ENCODE results near the gene CDH23. TPM values are rescaled to one million over a fixed set of nuclear protein-coding genes. Genes with fewer than 3 reads are reported as not detected.
A peak's percentile ranks its signal among the peaks of the same experiment; 100 is the strongest.

CDH23 gene
- total RNA-seq, 3 donors from 2014 or later, result 1.8 to 3.6 (median 3.0) TPM

- intact Hi-C loops (cut with DNase I, micrococcal nuclease), result no loop called here
- no peak for TF ChIP-seq CTCF (IDR thresholded peaks at IDR 0.05)
- Histone ChIP-seq H3K4me1 (ENCODE audit: low read depth) (no peaks in the 10 kb centered on the region), H3K4me3 (no peak overlapping the region), H3K9me3 (no peaks in the 10 kb centered on the region), H3K36me3 (ENCODE audit: low read depth) (peaks cover 22% of the 10 kb centered on the region)
- ATAC-seq (no peak), DNase-seq (no peak)
These were observed 427.6 kb downstream of the CDH23 start for GRCh38 chr10:71824333-71824732.

- intact Hi-C loops (cut with DNase I, micrococcal nuclease), result no loop called here
- Histone ChIP-seq H3K36me3 (ENCODE audit: low read depth) (peaks cover 15% of the 10 kb centered on the region), H3K4me3 (no peak overlapping the region), H3K9me3 (no peaks in the 10 kb centered on the region), H3K4me1 (ENCODE audit: low read depth) (no peaks in the 10 kb centered on the region)
- DNase-seq, result no peak
- TF ChIP-seq CTCF (IDR thresholded peaks at IDR 0.05), result no peak
- ATAC-seq, result no peak
These were observed 428.5 kb downstream of the CDH23 start for GRCh38 chr10:71825217-71825616.

- ATAC-seq, result no peak
- DNase-seq, result no peak
- no peaks in the 10 kb centered on the region for H3K9me3 ChIP-seq
- TF ChIP-seq CTCF (IDR thresholded peaks at IDR 0.05), result no peak
- H3K4me3 ChIP-seq, result no peak overlapping the region
- intact Hi-C loops (cut with DNase I, micrococcal nuclease), result no loop called here
- H3K4me1 ChIP-seq (ENCODE audit: low read depth), result no peaks in the 10 kb centered on the region
- peaks cover 6% of the 10 kb centered on the region for H3K36me3 ChIP-seq (ENCODE audit: low read depth)
These were observed 431.1 kb downstream of the CDH23 start for GRCh38 chr10:71827852-71828251.

GRCh38 chr10:71828702-71829101 lies 432.0 kb downstream of the CDH23 start:
- DNase-seq (no peak), ATAC-seq (no peak)
- Histone ChIP-seq H3K4me1 (ENCODE audit: low read depth) (peaks cover 4% of the 10 kb centered on the region), H3K4me3 (no peak overlapping the region), H3K36me3 (ENCODE audit: low read depth) (no peaks in the 10 kb centered on the region), H3K9me3 (no peaks in the 10 kb centered on the region)
- TF ChIP-seq CTCF (IDR thresholded peaks at IDR 0.05), result no peak
- intact Hi-C loops (cut with DNase I, micrococcal nuclease), result no loop called here

- peak in 1 of 3 donors; percentile 34 for DNase-seq
- Histone ChIP-seq H3K9me3 (no peaks in the 10 kb centered on the region), H3K4me3 (no peak overlapping the region), H3K36me3 (ENCODE audit: low read depth) (no peaks in the 10 kb centered on the region), H3K4me1 (ENCODE audit: low read depth) (peaks cover 4% of the 10 kb centered on the region)
- TF ChIP-seq CTCF (IDR thresholded peaks at IDR 0.05), result no peak
- peak; percentile 4 for ATAC-seq
- intact Hi-C loops (cut with DNase I, micrococcal nuclease), result no loop called here
These were observed 432.5 kb downstream of the CDH23 start for GRCh38 chr10:71829171-71829570.

- no peaks in the 10 kb centered on the region for H3K9me3 ChIP-seq
- intact Hi-C loops (cut with DNase I, micrococcal nuclease), result no loop called here
- peaks cover 4% of the 10 kb centered on the region for H3K4me1 ChIP-seq (ENCODE audit: low read depth)
- ATAC-seq, result no peak
- H3K36me3 ChIP-seq (ENCODE audit: low read depth), result no peaks in the 10 kb centered on the region
- no peak for TF ChIP-seq CTCF (IDR thresholded peaks at IDR 0.05)
- no peak overlapping the region for H3K4me3 ChIP-seq
- no peak for DNase-seq
These were observed 433.2 kb downstream of the CDH23 start for GRCh38 chr10:71829896-71830295.
